ENCODE measurements around the gene CCDC188. TPM values are rescaled to one million over a fixed set of nuclear protein-coding genes. Genes with fewer than 3 reads are reported as not detected.

CCDC188 gene
- total RNA-seq, 1 experiment from 2014 or later = not detected

DNA sequence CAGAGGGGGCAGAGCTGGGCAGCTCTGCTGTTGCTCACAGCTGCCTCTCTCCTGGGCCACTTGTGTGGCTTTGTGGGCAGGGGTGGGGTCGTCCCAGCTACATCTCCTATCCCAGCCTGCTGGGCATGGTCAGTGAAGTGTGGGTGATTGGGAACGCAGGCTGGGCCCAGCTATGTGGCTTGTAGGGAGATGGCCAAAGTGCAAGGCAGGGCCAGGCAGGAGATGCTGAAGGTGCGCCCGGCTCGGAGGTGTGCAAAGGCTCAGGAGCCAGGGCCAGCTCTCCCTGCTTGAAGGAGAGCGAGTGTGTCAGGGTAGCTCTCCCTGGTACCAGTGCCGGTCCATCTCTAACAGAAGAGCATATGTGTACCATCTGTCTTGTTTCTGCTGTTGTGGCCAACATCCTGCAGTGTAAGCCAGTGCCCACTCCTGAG, 43.4 kb downstream of the CCDC188 start:
- no peak for DNase-seq (ENCODE audit: low spot score)

DNA sequence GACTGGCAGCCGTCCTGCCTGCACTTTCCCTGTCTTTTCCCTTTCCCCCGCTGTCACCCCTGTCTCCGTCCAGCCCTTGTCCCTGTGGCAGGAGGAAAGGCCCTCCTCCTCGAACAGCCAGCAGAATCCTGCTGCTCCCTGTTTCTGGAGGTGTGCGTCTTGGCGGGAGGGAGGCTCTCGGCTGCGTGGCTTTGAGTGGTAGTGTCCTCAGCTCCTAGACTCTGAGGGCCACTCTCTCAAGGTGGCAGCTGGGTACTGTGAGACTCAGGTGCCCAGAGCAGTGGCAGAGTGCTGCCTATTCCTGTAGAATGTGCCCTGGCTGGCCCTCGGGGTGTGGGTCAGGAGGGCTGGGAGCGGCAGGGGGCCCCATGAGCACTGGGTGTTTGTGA, 44.0 kb downstream of the CCDC188 start:
- no peak for DNase-seq (ENCODE audit: low spot score)

DNA sequence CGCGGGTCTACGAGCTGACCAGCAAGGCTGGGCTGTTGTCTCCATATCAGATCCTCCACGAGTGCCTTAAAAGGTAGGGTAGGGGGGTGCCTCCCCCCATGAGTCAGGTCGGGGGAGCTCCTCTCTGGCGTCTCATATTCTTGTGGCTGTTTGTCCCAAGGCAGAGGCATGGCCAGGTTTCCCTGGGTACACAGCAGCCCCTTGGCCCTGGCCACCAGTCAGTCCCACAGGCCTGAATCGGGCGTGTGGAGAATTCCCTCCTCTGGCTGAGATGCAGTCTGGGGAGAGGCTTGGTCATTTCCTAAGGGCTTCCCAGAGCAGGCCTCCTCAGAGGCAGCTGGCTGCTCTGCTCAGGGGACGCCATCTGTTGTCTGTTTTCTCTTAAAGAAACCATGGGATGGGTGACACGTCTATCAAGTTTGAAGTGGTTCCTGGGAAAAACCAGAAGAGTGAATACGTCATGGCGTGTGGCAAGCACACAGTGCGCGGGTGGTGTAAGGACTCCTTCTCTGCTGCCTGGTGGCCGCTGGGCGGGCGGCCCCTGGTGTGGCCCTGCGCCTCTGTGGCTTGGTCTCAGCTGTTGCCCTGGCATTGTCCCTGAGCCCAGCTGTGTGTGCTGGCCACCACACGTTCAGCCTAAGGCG, 44.5 kb downstream of the CCDC188 start:
- no peak for DNase-seq (ENCODE audit: low spot score)

DNA sequence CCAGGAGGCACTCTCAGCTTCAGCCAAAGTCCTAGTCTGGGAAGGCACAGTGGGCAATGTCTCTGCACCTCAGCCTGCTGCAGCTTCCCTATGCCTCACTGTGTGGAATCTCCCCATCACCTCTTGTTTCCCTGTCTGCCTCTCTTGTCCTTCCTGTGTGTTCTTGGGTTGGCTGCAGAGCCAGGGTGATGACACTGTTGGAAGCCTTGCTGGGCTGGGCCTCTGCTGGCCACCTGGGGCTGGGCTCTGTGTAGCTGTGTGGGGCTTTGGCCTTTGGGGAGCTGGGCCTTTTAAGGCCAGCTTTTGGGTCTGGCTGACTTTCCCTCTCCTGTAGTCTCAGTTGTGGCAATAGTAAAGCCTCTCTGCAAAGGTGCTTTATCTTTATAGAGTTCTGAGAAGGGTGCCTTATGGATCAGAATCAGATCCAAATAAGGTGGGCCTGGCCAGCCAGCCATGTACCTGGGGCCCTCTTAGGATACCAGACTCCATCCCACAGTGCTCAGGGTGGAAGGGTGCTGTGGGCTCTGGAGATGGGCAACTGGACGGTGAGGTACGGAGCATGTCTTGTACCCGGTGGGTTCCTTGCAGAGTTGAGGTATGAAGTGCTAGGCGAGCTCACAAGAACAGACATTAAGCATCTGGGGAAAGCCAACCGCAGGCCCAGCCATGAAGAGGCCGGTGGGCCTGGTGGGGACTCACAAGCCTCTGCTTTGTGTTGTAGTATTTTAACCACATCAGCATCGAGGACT, 45.2 kb downstream of the CCDC188 start:
- DNase-seq (ENCODE audit: low spot score) = no peak

DNA sequence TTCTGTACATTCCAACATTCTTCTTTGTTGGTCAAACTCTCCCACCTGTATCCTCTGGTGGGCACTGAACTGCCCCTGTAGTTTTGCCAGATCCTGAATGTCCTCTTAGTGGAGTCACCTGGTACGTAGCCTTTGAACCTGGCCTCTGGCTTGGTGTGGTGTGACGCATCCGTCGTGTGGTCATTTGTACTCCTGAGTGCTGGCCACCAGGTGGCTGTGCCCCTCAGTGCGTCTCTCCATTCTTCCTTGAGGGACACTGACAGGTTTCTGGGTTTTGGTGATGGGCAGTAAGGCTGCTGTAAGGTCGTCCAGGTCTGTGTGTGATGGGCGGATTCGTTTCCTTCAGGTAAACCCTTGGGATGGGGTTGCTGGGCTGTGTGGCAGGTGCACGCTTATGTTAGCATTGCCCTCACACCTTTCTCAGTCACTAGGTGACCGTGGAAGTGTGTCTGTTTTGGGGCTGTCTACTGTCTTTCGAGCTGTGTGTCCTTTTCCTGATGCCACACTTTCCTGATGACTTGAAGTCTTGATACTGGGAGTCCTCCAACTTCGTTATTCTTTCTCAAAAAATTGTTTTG, 48.6 kb downstream of the CCDC188 start:
- no peak for DNase-seq (ENCODE audit: low spot score)

DNA sequence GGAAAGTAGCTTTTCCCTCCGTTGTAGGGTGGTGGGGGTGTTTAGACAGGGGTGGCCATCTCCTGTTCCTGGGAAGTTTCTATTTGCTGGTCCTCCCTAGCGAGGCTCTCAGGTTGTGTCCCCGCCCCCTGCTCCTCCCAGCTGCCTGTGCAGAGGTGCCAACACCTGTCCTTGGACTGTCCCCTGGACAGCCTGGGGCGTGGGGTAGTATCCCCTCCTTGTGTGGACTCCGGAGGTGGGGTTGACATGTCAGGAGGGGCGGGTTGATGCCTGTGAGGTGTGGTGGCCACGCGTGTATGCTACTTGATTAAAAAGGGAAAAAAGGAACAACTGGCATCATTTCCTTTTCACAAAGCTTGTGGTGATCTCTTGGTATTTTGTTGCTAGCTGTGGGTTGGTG, 49.2 kb downstream of the CCDC188 start:
- DNase-seq (ENCODE audit: low spot score) = no peak

DNA sequence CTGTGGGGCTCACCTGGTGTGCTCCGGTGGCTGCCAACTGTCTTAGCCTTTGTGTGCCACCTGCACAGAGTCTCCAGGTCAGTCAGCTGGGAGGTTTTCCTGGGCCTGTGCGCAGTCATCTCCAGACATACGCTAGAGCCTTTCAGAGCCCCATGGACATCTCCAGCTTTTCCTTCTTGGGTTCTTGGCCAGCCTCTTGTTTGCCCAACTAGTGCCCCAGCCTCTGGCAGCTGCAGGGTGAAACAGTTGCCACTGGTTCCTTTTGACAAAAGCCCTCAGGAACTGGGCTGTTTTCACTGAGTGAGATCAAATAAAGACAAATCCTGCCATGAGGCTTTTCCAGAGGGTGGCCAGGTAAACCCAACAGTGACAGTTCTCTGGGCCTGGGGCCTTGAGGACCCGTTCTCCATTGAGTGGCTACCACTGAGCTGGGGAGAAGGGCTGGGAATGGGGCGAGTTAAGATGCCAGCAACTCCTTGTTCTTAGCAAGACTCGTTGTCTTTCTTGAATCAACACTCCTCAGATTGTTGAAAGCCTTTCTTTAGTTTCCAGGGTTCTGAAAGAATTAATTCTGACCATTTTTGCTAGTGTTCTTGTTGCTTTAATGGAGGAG, 51.6 kb downstream of the CCDC188 start:
- no peak for DNase-seq (ENCODE audit: low spot score)

Other genes with a start within 250 kb of the CCDC188 start
- 91.9 and 130 TPM in 2 replicates for gene COMT, start 209.3 kb downstream of the CCDC188 start, total RNA-seq (2014; rRNA removed; shearing (Covaris generic))
- 112 and 114 TPM in 2 replicates for gene TXNRD2, start 209.2 kb downstream of the CCDC188 start, total RNA-seq (2014; rRNA removed; shearing (Covaris generic))
- 9.3 and 22.7 TPM in 2 replicates for gene ARVCF, start 134.2 kb downstream of the CCDC188 start, total RNA-seq (2014; rRNA removed; shearing (Covaris generic))
- 29.6 and 36.3 TPM in 2 replicates for gene TANGO2, start 129.9 kb downstream of the CCDC188 start, total RNA-seq (2014; rRNA removed; shearing (Covaris generic))
- gene DGCR8, start 70.8 kb downstream of the CCDC188 start, total RNA-seq (2014; rRNA removed; shearing (Covaris generic)) = 16.2 and 20.1 TPM in 2 replicates
- 430 and 525 TPM in 2 replicates for gene RANBP1, start 35.0 kb downstream of the CCDC188 start, total RNA-seq (2014; rRNA removed; shearing (Covaris generic))
- gene TRMT2A, start 33.8 kb downstream of the CCDC188 start, total RNA-seq (2014; rRNA removed; shearing (Covaris generic)) = 30.8 and 31.1 TPM in 2 replicates
- 4.3 and 8.6 TPM in 2 replicates for gene ZDHHC8, start 19.3 kb downstream of the CCDC188 start, total RNA-seq (2014; rRNA removed; shearing (Covaris generic))
- gene RTN4R, start 117.3 kb upstream of the CCDC188 start, total RNA-seq (2014; rRNA removed; shearing (Covaris generic)) = 10.9 and 15.6 TPM in 2 replicates
- 43.7 and 48.2 TPM in 2 replicates for gene DGCR6L, start 169.0 kb upstream of the CCDC188 start, total RNA-seq (2014; rRNA removed; shearing (Covaris generic))
- 8.5 and 10.8 TPM in 2 replicates for gene ZNF74, start 243.1 kb upstream of the CCDC188 start, total RNA-seq (2014; rRNA removed; shearing (Covaris generic))